Astrocyte of the spinal cord (primary cell): ENCODE results near the gene CHRNA3.

Experiments
- DNase-seq: peaks from one replicate; pipeline ENCODE4 v3.0.0; 2011; ENCODE audit warnings: low read depth, low spot score
- H3K4me3 ChIP-seq: 2 replicates; pipeline ENCODE4 v1.5.1; 2011; ENCODE audit warnings: low read depth, mild to moderate bottlenecking, low read length, moderate library complexity
- in situ Hi-C: cut with HindIII; loops from 2 replicates; pipeline ENCODE4 v1.10.0; 2017; ENCODE audit warnings: low sequenced_read_pairs
- TF ChIP-seq, protein P1 (sequence below): IDR thresholded peaks from 2 replicates; pipeline ENCODE4 v1.5.1; 2012; ENCODE audit warnings: low read depth, mild to moderate bottlenecking, low read length, inconsistent platforms

CHRNA3 gene

GRCh38 chr15:78645009-78645408 lies 24.2 kb upstream of the CHRNA3 start:
- in situ Hi-C loops = no loop called here
- TF ChIP-seq, protein P1, sequence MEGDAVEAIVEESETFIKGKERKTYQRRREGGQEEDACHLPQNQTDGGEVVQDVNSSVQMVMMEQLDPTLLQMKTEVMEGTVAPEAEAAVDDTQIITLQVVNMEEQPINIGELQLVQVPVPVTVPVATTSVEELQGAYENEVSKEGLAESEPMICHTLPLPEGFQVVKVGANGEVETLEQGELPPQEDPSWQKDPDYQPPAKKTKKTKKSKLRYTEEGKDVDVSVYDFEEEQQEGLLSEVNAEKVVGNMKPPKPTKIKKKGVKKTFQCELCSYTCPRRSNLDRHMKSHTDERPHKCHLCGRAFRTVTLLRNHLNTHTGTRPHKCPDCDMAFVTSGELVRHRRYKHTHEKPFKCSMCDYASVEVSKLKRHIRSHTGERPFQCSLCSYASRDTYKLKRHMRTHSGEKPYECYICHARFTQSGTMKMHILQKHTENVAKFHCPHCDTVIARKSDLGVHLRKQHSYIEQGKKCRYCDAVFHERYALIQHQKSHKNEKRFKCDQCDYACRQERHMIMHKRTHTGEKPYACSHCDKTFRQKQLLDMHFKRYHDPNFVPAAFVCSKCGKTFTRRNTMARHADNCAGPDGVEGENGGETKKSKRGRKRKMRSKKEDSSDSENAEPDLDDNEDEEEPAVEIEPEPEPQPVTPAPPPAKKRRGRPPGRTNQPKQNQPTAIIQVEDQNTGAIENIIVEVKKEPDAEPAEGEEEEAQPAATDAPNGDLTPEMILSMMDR = no peak
- DNase-seq = no peak
- H3K4me3 ChIP-seq = no peak overlapping the region

DNA sequence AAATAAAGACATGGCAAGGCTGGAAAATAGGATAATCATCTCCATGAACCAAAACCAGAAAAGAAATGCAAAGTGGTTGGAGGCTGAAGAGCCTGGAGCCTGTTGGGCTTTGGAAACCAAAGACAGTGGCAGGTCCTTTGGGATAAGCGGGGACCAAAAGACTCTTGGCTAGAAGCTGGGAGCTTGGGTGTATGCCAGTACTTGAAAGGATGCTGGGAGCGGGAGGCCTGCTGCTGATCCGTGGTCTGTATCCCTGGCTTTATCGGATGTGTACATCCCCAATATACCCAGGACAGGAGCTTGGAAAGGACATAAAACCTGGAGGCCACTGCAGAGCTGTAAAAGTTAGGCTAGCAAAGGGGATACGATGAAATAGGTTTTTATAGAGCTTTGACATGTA lies 21.5 kb upstream of the CHRNA3 start:
- DNase-seq = no peak
- in situ Hi-C loops = no loop called here
- no peak overlapping the region for H3K4me3 ChIP-seq
- TF ChIP-seq, protein P1 = no peak

GRCh38 chr15:78641749-78642275 lies 21.0 kb upstream of the CHRNA3 start:
- in situ Hi-C loops = no loop called here
- DNase-seq = no peak
- TF ChIP-seq, protein P1 = no peak
- no peak overlapping the region for H3K4me3 ChIP-seq

DNA sequence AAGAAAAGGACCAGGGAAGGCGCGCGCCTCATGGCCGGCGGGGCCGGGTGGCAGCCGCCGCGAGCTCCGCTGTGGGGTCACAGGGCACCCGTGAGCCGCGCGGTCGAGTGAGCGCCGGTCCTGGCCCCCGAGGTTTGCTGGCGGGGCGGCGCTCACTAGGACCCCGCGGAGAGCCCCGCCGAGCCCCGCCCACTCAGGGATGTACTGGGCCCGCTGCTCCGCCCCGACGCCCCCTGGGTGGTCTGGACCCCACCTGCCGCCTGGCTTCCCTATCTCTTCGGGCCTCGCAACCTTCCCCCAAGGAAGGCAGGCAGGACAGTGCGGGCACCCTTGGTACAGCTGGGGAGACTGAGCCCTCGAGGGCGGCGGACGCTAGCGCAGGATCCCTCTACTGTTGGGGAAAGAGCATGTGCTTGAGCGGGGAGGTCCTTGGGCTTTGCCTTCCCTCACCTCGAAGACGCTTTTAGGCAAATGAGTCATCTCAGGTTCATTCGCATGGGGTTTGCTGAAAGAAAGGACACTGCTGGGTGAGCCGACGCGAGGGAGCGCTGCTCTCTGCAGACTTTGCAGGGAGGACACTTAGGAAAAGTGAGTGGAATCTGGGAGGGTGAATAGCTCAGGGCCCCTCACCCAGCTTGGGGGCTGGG lies 20.4 kb upstream of the CHRNA3 start, which contains the start of gene CHRNB4:
Gene CHRNB4 (minus strand): TSS at position 109 of the 647 bp plus-strand sequence. CDS start 77 bp downstream, at position 32.
- in situ Hi-C loops = no loop called here
- H3K4me3 ChIP-seq = peak within 1 kb of the TSS; percentile 35
- DNase-seq = no peak
- TF ChIP-seq, protein P1 = no peak

DNA sequence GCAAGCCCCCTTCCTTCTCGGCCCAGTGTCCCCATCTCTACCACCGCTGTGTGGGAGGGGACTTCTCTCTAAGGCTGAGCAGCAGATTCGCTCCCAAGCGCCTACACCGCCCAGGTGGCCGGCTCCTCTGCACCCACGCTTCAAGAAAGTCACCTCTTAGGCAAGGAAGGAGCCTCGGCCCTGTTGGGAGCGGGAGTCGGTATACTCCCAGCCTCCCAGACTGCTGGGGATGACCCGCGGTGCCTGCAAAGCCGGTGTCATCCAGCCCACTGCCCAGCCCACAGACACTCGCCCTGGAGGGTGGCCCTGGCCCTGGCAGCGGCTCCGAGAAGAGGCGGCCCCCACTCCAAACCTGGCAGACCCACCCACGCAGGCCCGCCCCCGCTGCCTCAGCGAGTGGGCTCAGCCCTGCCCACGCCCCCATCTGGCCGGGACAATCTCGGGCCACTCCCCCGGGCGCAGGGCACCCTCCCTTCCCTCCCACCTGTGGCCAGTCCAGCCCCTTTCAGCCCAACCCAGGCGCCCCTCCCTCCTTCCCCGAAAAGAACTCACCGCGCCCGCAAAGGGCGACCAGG lies 19.8 kb upstream of the CHRNA3 start:
- no peak for DNase-seq
- H3K4me3 ChIP-seq = peak overlapping the region; percentile 35
- in situ Hi-C loops = no loop called here
- TF ChIP-seq, protein P1 = no peak

- in situ Hi-C loops = no loop called here
- TF ChIP-seq, protein P1 = peak; percentile 61
- H3K4me3 ChIP-seq = no peak overlapping the region
- peak; percentile 25 for DNase-seq
Observed at GRCh38 chr15:78638658-78639314, 18.0 kb upstream of the CHRNA3 start.
